Progenitor cell of endocrine pancreas (in vitro differentiated cells): Measurements from ENCODE around the gene NXPH1. TPM values are rescaled to one million over a fixed set of nuclear protein-coding genes. Genes with fewer than 3 reads are reported as not detected.

Experiments used
- DNase-seq: peaks from one replicate; pipeline ENCODE4 v3.0.0; 2021; ENCODE audit warnings: low spot score; ENCODE audit not compliant: unreplicated experiment
- H3K27ac Mint-ChIP-seq: 2 replicates; pipeline ENCODE4 v1.8.0; 2021; ENCODE audit warnings: mild to moderate bottlenecking, moderate library complexity, mixed read lengths
- H3K27me3 Mint-ChIP-seq: 2 replicates; pipeline ENCODE4 v1.8.0; 2021; ENCODE audit warnings: mixed read lengths
- H3K36me3 Mint-ChIP-seq: 2 replicates; pipeline ENCODE4 v1.8.0; 2022; ENCODE audit warnings: mixed read lengths; ENCODE audit not compliant: insufficient read depth
- H3K4me1 Mint-ChIP-seq: 2 replicates; pipeline ENCODE4 v1.8.0; 2021; ENCODE audit warnings: low read depth, mixed read lengths
- H3K4me3 Mint-ChIP-seq: 2 replicates; pipeline ENCODE4 v1.8.0; 2021; ENCODE audit warnings: low read depth, mild to moderate bottlenecking, moderate library complexity, mixed read lengths
- H3K9me3 Mint-ChIP-seq: 2 replicates; pipeline ENCODE4 v1.8.0; 2021; ENCODE audit warnings: low read depth, mixed read lengths
- CTCF ChIP-seq: fragments of 200-600 bp; sonication (generic); IDR thresholded peaks from one replicate; pipeline ENCODE4 v1.5.0; 2021; ENCODE audit warnings: antibody characterized with exemption, mild to moderate bottlenecking; ENCODE audit not compliant: unreplicated experiment
- total RNA-seq: library from RNA; stranded (reverse); gene quantifications from 2 replicates; pipeline ENCODE4 v1.2.1, GENCODE V29; 2021

The NXPH1 gene
- total RNA-seq, 1 donor from 2014 or later, result not detected

- Mint-ChIP-seq H3K36me3 (no peaks in the 10 kb centered on the region), H3K27me3 (no peaks in the 10 kb centered on the region), H3K27ac (no peak overlapping the region), H3K4me1 (no peaks in the 10 kb centered on the region), H3K4me3 (no peak overlapping the region), H3K9me3 (no peaks in the 10 kb centered on the region)
- DNase-seq, result no peak
- TF ChIP-seq CTCF, result no peak
Measured at GRCh38 chr7:8549046-8549445, 115.6 kb downstream of the NXPH1 start.

GRCh38 chr7:8560501-8560900 lies 127.1 kb downstream of the NXPH1 start:
- Mint-ChIP-seq H3K36me3 (no peaks in the 10 kb centered on the region), H3K27me3 (no peaks in the 10 kb centered on the region), H3K4me1 (no peaks in the 10 kb centered on the region), H3K9me3 (no peaks in the 10 kb centered on the region), H3K27ac (no peak overlapping the region), H3K4me3 (no peak overlapping the region)
- DNase-seq, result no peak
- TF ChIP-seq CTCF, result no peak

GRCh38 chr7:8561449-8561848 lies 128.0 kb downstream of the NXPH1 start:
- no peak for TF ChIP-seq CTCF
- no peaks in the 10 kb centered on the region for H3K4me1 Mint-ChIP-seq
- no peak overlapping the region for H3K4me3 Mint-ChIP-seq
- no peaks in the 10 kb centered on the region for H3K27me3 Mint-ChIP-seq
- DNase-seq, result no peak
- no peak overlapping the region for H3K27ac Mint-ChIP-seq
- H3K9me3 Mint-ChIP-seq, result no peaks in the 10 kb centered on the region
- H3K36me3 Mint-ChIP-seq, result no peaks in the 10 kb centered on the region

GRCh38 chr7:8564281-8564680 lies 130.9 kb downstream of the NXPH1 start:
- Mint-ChIP-seq H3K27ac (no peak overlapping the region), H3K36me3 (no peaks in the 10 kb centered on the region), H3K27me3 (no peaks in the 10 kb centered on the region), H3K9me3 (no peaks in the 10 kb centered on the region), H3K4me1 (no peaks in the 10 kb centered on the region), H3K4me3 (no peak overlapping the region)
- no peak for TF ChIP-seq CTCF
- no peak for DNase-seq

GRCh38 chr7:8566016-8566415 lies 132.6 kb downstream of the NXPH1 start:
- Mint-ChIP-seq H3K4me1 (no peaks in the 10 kb centered on the region), H3K9me3 (no peaks in the 10 kb centered on the region), H3K36me3 (no peaks in the 10 kb centered on the region), H3K27ac (no peak overlapping the region), H3K27me3 (no peaks in the 10 kb centered on the region), H3K4me3 (no peak overlapping the region)
- no peak for DNase-seq
- no peak for TF ChIP-seq CTCF
